GM13976 (cell line): ENCODE results near the gene TAS2R60.
"Not testable (repeated sequence)": the region's sequence is repeated elsewhere in the genome, so short reads cannot be mapped to it uniquely, and the experiment has no call there.

Source experiments
- DNase-seq: peaks from one replicate; pipeline ENCODE4 v3.0.0; 2012; ENCODE audit warnings: low spot score
- in situ Hi-C: fragments of 300-500 bp; cut with MboI; formaldehyde crosslinking; loops from one replicate; pipeline ENCODE4 v1.12.0; 2022; ENCODE audit warnings: low sequenced_read_pairs, mixed read lengths, inconsistent platforms; ENCODE audit not compliant: unreplicated experiment
- TF ChIP-seq, protein P1 (sequence below): IDR thresholded peaks from 2 replicates; pipeline ENCODE4 v1.5.1; 2012; ENCODE audit warnings: borderline replicate concordance, mild to moderate bottlenecking; ENCODE audit not compliant: insufficient read depth; ENCODE audit errors: extremely low read depth, missing control alignments, control extremely low read depth

TAS2R60 gene

DNA sequence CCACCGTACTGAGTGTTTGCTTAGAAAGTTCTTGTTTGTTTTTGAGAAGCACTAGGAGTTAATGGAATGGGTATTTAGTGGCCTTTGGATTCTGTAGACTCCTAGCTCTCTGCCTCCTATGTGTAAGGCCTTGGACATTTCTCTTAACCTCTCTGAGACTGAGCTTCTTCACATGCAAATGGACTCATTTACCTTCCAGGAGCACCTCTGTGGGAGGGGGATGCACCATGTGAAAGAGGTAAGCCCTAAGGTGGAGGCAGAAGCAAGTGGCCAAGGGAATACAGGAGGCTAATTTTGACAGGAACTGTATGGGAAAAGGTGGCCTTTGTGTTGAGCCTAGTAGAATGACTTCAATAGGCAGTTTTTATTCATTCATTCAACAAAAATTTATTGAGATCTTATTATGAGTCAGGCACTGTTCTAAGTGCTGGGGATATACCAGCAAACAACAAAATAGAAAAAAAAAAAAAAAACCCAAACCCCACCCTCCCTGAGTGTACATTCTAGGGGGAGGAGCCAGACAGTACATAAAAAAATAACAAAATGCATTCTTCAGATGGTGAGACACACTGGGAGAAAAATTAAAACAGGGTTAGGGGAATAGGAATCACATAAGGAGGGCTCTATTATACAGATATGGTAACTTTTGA lies 25.4 kb upstream of the TAS2R60 start:
- no peak for DNase-seq
- TF ChIP-seq, protein P1, sequence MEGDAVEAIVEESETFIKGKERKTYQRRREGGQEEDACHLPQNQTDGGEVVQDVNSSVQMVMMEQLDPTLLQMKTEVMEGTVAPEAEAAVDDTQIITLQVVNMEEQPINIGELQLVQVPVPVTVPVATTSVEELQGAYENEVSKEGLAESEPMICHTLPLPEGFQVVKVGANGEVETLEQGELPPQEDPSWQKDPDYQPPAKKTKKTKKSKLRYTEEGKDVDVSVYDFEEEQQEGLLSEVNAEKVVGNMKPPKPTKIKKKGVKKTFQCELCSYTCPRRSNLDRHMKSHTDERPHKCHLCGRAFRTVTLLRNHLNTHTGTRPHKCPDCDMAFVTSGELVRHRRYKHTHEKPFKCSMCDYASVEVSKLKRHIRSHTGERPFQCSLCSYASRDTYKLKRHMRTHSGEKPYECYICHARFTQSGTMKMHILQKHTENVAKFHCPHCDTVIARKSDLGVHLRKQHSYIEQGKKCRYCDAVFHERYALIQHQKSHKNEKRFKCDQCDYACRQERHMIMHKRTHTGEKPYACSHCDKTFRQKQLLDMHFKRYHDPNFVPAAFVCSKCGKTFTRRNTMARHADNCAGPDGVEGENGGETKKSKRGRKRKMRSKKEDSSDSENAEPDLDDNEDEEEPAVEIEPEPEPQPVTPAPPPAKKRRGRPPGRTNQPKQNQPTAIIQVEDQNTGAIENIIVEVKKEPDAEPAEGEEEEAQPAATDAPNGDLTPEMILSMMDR: no peak
- in situ Hi-C loops: loop anchor here (25.0 kb wide), 1 partner anchor 181 kb away; no protein-coding TSS in a partner anchor

DNA sequence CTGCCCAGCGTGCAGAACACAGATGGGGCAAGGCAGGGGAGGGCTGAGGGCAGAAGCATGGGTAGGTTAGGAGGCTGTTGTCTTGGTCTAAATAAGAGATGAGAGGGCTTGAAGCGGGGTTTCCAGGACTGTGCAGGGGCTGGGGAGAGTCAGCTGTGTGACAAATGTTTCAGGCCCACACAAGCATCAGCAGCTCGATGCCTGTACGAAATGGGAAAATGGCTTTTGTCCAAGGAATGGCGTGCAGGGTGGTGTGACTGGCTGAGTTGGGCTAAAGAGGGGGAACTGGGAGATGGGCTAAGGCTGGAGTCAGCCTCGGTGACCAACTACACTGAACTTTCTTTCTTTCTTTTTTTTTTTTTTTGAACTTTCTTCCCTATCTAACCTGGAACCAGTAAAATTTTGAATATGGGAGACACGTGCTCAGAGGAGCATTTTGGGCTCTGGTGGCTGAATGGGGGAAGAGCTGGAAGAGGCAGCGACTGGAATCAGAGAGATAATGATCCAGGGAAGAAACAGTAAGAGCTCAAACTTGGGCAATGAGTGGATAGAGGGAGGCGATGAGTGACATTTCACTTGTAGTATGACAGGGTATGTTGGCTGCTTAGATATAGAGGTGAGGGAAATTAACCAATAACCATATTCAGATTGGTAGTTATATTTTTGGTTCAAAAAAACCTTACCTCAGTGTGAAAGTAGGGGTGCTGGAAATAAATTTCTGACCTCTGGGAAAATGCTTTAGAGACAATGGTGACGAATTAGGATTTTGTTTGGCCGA lies 24.4 kb upstream of the TAS2R60 start:
- TF ChIP-seq, protein P1: no peak
- DNase-seq: no peak
- in situ Hi-C loops: loop anchor here (25.0 kb wide), 1 partner anchor 182 kb away; no protein-coding TSS in a partner anchor

DNA sequence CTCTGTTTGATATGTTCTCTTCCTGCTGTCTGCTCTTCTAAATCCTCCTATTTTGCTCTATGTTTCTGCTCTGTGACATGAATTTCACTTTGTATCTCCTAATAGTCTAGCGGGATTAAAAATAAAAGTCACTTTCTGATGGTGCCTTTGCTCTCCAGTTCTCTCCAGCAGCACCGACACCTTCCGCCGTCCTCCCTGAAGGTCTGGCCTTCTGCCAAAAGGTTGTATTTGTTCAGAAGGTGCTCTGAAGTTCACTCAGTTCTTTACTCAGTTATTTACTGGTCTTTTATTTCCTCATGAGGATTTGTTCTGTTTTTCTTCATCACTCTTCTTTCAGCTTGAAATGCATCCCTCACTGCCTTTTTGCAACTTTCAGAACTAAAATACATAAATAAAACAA lies 23.4 kb upstream of the TAS2R60 start:
- in situ Hi-C loops: loop anchor here (25.0 kb wide), 1 partner anchor 183 kb away; no protein-coding TSS in a partner anchor
- TF ChIP-seq, protein P1: no peak
- DNase-seq: no peak

DNA sequence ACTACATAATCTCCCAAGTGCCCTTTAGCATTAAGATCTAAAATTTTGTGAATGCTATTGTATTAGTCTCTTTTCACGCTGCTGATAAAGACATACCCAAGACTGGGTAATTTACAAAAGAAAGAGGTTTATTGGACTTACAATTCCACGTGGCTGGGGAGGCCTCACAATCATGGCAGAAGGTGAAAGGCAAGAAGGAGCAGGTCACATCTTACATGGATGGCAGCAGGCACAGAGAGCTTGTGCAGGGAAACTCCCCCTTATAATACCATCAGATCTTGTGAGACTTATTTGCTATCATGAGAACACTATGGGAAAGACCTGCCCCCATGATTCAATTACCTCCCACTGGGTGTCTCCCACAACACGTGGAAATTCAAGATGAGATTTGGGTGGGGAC lies 22.6 kb upstream of the TAS2R60 start:
- in situ Hi-C loops: loop anchor here (25.0 kb wide), 1 partner anchor 183 kb away; no protein-coding TSS in a partner anchor

DNA sequence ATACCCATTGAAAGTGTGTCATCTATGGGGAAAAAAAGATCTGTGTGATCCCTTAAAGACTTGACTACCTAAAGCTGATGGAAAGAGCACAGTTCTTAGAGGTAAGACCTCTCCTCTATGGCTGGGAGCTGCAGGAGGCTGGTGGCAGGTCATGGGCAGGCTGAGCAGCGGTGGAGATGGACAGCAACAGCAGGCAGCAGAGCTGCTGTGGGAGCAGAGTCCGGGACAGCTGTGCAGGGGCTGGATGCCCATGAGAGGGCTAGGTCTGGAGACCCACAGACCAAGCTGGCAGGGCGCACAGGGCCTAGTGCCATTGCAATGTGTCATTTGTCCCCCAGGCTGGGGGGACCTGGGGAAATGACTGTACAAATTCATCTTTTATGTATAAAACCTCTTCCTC lies 21.2 kb upstream of the TAS2R60 start:
- TF ChIP-seq, protein P1: no peak
- in situ Hi-C loops: loop anchor here (25.0 kb wide), 1 partner anchor 185 kb away; no protein-coding TSS in a partner anchor
- DNase-seq: no peak

More for the DNA sequence above, 22.6 kb upstream of the TAS2R60 start:
- DNase-seq: not testable (repeated sequence)

DNA sequence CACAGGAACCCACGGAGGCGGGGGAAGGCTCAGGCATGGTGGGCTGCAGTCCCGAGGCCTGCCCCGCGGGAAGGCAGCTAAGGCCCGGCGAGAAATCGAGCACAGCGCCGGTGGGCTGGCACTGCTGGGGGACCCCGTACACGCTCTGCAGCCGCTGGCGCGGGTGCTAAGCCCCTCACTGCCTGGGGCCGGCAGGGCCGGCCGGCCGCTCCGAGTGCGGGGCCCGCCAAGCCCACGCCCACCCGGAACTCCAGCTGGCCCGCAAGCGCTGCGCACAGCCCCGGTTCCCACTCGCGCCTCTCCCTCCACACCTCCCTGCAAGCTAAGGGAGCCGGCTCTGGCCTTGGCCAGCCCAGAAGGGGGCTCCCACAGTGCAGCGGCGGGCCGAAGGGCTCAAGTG lies 18.8 kb upstream of the TAS2R60 start:
- in situ Hi-C loops: loop anchor here (25.0 kb wide), 1 partner anchor 187 kb away; no protein-coding TSS in a partner anchor
- not testable (repeated sequence) for DNase-seq

DNA sequence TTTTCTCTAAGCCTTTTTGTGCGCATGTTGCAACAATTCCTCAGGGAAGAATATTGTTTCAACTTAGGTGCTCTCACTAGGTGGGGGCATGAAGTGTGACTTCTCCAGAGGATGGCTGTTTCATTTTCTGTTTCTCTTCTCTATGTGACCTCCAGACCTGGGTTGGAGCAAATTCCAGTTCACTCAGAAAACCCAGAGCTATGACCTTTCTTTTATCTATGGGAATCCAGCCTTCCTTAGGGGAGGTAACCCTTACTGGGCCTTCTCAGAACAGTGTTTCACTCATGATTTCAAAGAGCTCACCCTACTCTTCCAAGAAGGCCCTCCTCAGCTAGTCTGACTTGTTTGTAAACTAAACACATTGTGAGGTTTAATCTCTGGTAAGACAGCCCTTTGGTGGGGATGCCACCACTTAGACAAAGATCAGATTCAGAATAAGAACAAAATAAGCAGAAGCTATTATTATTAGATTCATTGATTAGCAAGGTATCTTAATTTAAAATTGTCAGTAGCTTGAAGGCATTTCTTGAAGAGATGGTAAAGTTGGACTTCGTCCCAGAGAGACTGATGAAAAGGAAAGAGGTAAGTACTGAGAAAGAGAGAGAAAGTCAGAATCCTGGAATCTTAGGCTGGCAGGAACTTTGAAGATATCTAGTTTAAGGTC lies 16.6 kb upstream of the TAS2R60 start:
- DNase-seq: no peak
- in situ Hi-C loops: no loop called here
- TF ChIP-seq, protein P1: no peak
